Stimulated activated CD4-positive, alpha-beta T cell treated with anti-CD3 and anti-CD28 coated beads, Interleukin-4, amount 100 ng/mL, for 1 hour (primary cell): ENCODE data around the gene TEKT3.

Source experiments
- DNase-seq: peaks from one replicate; pipeline ENCODE4 v3.0.0-alpha.2; 2020

Gene TEKT3

DNA sequence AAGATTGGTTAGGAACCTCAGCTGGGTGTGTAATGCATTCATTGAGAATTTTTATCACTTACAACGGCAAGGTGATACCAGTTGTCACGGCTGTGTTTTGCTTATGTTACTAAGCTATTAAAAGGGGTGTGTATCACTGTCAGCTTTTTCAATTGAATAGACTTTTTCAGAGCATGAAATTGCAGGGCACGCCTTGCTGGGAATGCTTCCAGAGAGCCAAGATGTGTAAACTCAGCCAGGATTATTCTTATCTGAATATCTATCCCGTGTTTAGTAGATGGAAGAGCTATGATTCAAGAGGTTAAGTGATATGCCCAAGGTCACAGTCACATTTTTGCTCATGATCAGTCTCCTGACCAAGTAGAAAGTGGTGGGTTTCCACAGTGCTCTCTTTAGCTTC lies 6.6 kb upstream of the TEKT3 start:
- no peak for DNase-seq

DNA sequence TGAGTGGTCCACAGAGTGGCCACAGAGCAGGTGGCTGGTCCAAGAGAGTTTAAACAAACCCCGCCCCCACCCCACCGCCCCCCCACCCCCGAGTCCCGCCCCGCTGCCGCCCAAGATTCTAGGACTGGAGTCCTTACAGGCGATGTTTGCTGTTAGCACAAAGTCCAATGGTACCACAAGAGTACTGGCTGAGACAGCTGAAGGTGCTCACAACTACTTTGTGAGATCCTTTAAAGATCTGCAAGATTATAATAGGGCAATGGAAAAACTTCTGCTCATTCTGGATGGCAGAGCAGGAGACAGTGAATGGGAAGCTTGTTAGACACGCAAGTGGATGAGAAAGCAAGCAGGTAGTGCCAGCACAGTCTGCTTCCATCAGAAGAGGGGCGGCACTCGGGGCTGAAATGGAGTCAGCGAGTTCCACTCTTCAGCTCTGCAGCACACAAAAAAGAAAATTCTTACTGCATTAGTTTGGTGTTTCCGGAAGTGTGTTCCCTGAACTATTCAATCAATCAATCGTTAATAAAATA lies 4.7 kb upstream of the TEKT3 start:
- no peak for DNase-seq

DNA sequence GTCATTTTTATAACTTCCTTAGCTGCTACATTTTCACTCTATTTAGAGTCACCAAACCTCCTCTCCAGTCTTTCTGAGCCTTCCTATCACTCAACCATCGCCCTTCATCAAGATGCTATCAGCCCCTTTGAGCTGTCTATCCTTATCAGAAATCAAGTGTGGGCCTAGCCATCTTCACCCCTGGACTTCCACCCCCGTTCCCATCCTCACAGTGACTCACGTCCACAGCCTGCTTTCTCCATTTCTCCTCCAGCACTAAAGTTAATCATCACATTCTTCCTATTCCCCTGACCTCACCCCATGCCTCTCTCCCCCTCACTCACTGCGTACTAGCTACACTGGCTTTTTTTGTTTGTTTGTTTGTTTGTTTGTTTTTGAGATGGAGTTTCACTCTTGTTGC lies 2.4 kb upstream of the TEKT3 start:
- DNase-seq: no peak

DNA sequence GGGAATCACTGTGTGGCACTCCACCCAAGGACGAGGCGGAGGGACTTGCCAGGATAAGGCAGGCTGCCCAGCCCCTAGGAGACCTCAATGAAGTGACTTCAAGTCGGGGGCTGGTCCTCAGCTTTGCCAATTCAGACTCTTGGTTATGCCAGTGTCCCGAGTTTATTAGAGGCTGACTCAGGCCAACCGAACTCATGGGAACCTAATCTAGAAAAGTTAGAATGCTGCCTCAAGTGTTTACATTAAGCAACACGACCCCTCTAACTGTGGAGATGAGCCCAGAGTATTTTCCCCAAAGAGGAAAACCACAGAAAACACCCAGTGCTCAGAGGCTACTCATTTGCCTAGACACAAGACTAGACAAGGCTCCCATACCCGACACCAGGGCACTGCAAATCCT lies 1.1 kb upstream of the TEKT3 start:
- DNase-seq: no peak

DNA sequence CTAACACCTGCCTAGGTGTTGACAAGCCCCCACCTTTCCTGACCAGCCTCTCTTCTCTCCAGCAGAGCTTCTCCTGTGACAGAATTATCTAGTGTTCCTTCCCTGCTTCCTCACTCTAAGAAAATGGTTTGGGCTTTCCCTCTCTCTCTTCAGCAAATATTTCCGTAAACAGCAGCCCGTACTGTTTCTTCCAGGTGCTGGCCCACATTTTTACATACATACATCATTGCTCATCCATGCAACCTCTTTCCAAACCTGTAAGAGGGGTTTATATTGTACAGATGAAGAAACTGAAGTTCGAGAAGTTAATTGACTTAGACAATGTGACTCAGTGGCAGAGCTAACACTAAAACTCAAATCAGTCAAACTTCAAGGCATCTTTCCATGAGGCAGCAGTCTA lies 569 bp upstream of the TEKT3 start:
- no peak for DNase-seq

DNA sequence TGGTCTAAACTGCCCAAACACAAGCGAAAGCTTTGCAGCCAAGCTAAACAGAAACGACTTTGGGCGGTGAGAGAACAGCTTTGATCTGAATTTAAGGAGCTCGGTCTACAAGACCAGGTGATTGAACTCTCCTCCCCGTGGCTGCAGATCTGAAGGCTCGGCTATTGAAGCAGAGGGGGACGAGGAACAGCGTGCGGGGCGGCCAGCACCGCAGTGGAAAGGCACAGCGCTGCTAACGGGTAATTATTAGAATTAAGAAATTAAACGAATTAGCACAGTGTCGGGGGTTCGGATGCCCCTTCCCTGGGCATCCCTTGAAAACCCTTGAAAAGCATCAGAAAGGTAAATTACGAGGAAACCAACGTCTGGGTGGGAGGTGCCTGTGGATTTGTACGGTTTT lies 431 bp downstream of the TEKT3 start:
- no peak for DNase-seq

DNA sequence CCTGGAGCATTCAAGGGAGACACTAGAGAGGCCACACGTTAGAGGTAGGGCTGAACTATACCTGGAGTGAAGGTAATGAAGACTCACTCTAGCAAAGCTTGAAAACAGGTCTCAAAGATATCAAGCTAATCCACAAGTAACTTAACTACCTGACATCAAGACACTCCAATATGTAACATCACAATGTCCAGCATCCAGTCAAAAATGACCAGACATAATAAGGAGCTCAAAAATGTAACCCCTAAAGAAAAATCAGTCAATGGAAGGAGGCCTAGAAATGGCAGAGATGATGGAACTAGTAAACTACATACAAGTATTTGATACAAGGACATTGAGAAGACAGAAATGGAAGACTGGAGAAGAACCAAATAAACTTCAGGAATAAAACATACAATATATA lies 6.0 kb downstream of the TEKT3 start:
- no peak for DNase-seq

DNA sequence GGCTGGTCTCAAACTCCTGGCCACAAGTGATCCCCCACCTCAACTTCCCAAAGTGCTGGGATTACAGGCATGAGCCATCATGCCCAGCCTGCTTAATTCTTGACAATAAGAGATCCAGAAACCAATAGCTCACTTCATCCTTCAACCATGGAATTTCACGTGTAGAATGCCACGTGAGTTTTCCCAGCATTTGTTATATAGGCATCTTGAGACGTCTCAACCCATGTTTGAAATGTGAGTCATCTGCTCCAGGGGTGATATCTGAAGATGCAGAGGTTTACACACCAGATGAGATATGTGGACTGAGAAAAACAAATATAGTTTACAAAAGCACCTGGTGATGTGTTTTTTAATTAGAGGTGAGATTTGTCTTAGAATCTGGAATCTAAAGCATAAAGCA lies 7.1 kb downstream of the TEKT3 start:
- no peak for DNase-seq

DNA sequence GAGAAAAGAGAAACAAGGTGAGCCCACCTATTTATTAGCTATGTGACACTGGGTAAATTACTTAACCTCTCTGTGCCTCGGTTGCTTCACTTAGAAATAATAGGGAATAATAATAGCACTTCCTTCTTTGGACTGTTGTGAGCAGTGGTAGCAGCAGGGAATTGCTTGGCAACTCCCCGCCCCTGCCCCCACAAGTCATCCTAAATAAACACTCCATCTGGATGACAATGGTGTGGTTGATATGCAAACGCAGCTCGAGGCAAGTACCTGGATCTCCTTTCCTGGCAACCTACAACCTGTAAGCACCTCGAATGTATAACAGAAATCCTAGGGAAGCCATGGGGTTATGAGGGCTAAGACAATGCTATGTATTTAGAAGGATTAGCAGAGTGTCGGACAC lies 9.1 kb downstream of the TEKT3 start:
- DNase-seq: no peak

DNA sequence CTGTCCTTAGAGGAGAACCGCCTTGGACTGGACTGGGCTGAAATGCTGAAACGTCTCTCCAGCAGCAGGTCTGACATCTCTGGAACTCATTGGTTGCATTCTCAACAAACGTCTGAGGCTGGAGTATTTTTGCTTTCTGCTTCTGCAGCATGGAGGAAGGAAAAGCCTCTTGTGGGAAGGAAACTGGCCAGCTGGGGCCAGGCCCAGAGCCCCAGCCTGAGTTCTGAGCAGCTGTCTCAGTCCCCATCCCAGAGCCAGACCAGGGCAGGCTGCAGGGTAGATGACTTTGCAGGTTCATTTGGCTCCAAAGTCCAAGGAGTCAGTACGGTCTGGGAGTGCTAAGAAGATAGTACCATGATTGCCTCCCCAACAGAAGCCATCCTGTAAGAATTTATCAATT lies 18.3 kb downstream of the TEKT3 start:
- no peak for DNase-seq

DNA sequence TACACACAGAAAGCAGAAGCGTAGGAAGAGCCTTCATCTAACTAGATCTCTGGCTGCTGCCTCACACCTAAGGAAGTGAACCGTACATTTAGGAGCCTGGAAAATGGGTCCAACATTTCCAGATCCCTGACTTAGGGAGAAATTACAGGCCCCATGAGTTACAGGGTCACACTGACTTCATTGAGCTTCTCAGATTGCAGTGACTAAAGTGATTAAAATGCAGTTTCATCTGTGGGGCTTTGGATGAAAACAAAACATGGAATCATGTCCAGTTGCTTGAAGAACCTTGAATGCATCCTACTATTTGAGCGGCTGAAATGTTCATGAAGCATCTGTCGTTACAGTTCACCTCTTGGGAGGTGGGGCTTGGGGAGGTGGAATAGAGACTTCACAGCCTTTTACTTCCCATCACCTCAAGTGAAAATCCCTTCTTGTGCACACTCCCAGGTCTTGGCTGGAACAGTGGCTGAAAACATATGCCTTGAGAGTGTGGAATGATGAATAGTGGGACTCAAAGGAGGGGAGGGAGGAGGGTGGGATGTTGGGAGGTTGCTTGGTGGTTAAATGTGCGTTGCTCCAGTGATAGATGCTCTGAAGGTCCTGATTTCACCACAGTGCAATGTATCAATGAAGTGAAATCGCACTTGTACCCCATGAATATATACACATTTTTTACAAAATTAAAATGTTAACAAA lies 19.7 kb downstream of the TEKT3 start:
- no peak for DNase-seq

DNA sequence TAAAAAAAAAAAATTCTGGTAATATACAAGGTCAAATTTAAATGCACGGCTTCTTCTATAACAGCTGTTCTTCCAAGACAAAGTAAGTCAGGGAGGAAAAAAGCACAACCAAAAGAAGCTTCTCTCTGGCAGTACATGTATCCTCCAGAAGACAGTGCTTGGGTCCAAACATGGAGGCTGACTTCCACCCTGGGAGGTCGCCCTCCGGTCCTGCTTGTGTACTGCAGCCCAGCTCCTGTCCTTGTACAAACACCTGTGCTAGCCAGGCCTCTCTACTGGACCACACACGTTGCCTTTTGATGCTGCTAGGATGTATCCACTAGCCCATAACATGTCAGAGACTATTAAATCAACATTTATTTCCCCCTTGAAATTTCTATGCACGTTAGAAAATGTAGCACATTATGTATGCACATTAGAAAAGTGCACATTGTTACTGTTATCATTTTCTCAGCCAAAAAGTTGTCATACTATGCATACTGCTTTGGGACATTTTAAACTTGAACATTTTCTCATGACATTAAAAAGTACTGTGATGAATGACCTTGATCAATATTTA lies 21.9 kb downstream of the TEKT3 start:
- no peak for DNase-seq

DNA sequence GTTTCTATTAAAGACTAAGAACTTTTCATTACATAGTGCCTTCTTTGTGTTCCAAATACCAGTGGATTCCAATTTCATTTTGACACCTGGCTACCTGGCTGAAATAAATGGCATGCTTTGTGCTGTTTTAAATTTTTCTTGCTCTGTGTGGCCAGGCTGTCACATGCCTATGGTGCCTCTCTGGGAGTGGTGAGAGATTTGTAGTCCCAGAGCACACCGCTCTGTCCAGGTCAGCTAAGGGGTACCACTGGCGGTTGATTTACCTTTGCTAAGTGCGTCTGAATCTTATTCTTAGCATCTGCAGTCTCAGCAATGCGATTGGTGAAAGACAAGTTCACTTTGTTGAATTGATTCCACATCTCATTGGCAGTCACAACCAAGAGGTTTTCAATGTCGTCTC lies 29.4 kb downstream of the TEKT3 start:
- DNase-seq: no peak

DNA sequence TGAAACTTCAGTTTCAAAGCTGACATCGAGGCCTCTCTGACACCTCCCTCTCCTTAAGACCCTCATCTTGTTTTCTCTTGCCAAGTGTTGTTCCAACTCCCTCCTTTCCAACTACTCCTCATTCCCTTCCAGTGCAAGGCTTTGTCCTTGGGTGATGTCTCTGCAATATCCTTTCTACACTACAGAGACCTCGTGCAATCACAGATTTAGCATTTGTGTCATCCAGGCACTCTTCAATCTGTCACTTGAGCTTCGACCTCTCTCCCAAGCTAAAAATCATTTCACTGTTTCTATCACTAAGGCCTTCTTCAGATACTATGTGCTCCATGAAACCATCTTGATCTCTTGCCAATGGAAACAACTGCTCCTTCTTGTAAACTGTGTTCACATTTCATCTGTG lies 31.6 kb downstream of the TEKT3 start:
- DNase-seq: no peak

DNA sequence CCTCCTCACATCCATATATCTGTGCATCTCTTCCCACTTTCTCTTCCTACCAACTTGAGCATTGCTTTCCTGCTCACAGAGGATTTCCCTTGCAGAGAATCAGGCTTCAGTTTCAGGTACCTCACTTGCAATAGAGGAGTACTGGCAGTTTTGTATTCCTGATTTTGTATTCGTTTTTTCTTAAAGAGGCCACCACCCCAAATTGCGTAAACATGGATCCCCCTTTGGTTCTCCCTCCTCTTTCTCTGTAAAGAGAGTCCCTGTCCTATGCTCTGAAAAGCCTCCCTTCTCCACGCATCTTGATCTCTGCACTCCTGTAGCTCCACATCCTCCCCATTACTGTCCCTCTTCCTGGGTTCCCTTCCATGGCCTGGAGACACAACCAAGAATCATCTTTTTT lies 32.2 kb downstream of the TEKT3 start:
- no peak for DNase-seq

DNA sequence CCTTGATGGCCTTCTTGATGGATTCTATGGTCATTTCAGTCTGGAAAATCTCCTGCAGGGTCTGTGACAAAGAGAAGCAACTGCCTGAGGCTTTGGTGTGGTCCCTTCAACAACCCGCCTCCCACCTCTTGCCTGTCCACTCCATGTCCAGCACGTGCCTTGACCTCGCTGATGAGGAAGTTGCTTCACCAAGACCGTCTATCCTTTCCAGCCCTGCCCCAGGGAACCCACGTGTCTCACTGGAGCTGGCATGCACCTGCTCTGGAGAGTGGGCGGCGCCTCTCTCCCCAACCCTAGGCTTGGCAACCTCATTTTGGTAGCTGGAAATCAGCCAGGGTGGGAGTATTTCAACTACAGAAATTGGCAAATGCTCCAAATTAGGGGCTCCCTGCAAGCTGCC lies 32.6 kb downstream of the TEKT3 start:
- DNase-seq: no peak

DNA sequence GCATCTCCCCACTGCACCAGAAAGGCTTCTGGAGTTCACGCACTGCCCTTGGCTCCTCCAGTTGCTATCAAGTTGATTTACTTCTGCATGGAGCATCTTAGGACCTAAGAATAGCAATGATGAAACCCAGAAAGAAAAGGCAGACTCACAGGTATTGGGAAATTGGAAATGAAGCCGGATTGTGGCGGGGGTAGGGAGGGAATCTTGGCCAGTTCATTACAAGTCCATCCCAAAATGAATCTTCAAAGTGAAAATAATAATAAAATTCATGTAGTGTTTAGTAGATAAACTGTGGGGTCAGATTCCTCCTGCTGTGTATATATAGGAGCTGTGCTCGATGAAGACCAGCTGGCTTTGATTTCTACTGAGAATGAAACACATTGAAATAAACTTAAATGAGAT lies 33.7 kb downstream of the TEKT3 start:
- DNase-seq: no peak

DNA sequence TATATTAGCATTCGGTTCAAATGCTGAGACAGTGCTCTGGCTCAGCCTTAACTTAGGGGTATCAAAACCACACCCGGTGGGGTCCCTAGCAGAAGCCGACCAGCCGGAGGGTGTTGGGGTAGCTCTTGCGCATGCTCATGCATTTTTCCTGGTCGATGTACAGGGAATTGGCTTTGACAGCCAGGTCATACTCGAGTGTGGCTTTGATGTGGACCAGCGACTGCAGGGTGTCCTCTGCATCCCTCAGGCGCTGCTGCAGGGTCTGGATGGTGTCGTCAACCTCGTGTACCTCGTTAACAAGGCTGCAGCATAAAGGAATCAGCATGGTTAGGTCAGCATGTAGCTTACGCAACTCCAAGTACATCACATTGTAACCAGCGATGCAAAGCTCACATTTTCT lies 37.5 kb downstream of the TEKT3 start:
- no peak for DNase-seq

DNA sequence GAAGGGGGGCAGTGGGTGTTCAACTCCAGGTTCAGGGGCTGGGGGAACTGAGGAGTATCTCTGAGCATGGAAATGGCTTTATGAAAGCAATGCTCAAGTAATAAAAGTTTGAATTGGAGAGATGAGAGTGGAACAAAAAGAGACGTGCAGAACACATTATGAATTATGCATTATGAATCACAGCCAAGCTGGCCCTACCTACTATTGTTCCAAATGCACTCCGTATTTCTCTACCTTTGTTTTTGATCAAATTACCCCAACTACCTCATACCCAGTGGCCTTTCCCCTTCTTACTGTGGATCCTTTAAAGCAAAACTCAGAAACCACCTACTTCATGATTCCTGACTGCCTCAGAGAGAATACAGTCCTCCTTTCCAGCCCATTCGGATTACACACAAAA lies 38.1 kb downstream of the TEKT3 start:
- DNase-seq: no peak

DNA sequence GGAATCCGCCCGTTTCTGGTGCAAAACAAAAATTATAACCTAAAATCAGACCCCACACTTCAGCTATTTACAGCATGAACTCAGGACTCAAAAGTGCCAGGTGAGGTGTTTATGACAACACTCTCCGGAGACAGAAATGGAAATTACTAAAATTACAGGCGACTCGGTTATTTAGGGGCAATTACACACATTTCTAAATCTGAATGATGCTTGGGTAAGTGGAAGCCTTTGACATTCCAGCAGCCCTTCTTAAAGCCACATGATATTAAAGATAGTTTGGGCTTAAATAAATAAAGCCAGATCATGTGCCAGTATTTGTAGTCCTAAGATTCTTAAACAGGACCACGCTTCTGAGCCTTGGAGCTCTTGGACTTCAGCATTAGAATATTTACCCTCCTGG lies 39.6 kb downstream of the TEKT3 start:
- DNase-seq: no peak

DNA sequence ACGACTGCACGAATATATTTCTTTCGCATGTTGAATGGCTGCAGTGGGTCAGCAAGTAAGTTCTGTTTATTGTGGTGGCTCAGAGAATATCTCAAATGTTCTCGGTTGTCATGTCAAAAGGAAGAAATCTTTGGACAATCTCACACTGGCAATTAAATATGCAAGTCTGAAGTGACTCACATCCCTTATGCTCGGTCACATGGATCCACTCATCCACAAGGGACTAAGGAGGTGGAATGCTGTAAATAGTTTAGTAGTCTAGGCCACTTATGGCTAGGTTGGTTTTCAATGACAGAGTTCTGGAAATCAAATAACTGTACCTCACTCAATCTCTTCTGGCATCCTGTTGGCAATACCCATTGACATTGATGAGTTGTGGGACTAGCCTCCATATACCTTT lies 43.2 kb downstream of the TEKT3 start:
- DNase-seq: no peak

DNA sequence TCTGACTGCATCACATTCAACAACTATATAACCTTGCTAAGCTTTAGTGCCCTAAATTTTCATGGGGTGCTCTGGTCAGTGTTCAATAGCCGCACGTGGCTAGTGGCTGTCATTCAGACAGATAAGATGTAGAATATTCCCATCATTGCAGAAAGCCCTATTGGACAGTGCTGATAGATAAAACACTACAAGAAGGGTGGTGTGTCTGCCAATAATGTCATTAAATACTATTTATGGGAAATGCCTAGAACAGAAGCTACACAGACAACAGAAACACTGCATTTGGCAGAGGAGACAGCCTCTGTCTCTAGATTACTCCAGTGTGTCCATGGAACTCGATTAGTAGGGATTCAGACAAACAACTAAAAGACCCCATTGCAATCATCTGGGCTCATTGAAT lies 47.8 kb downstream of the TEKT3 start:
- no peak for DNase-seq

DNA sequence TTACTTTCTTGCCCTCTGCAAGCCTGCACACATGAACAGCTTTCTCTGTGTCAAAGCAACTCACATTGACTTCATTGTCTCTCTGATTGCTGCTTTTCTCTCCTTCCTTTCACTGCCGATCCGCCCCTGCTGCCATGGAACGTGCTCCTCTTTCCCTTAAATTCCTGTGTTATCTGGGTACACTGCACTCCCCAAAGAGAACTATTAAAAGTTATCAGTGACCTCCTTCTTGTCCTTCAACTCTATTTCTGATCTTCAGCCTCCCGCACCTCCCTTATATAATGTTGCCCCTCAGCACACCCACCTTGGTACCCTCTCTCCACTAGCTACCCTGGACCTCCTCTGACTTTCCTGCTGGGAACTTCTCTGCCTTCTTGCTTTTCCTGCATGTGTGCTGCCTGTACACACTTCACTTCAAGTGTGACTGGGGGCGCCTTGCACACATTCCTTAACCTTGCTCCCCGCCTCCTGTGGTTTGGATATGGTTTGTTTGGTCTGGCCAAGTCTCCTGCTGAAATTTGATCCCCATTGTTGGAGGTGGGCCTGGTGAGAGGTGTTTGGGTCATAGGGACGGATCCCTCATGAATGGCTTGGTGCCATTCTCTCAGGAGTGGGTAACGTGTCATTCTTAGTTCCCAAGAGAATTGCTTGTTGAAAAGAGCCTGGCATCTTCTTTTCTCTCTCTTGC lies 49.6 kb downstream of the TEKT3 start:
- no peak for DNase-seq

DNA sequence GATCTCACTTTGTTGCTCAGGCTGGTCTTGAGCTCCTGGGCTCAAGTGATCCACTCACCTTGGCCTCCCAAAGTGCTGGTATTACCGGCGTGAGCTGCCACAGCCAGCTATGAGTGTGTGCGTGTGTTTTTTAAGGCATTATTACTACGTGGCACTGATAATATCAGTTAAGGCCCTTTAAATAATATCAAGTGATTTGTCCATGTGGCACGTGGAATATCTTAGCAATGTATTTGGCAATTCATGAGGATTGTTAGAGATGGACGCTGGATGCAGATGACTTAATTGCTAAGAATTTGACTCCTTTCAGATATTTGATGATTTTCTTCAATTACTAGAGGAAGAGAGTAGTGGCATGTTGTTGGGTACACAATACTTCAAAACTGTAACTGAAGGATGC lies 50.8 kb downstream of the TEKT3 start:
- DNase-seq: no peak
